ENCODE measurements around the gene ZNF335.

ZNF335 gene

DNA sequence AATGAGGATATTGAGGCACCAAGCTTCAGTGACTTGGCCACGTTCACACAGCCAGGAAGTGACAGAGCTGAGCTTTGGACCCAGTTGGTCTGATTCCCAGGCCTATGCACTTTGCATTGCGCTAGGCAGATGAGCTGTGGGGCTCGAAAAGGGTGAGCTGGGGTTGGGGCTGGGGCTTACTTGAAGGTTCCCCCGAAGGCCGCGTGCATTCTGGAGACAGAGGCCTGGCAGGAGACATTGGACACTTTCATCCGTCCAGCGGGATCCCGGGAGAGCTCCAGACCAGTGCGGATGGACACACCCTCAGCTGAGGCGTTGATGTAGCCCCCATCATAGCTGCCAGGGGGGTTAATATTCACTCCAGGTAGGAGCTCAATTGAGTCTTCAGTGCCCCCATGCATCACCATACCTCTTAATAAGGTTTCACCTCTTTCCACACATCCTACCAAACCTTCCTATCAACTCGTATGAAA, 62.6 kb downstream of the ZNF335 start:
- TF ChIP-seq ZBTB7A (IDR thresholded peaks at IDR 0.05; ENCODE audit: low read depth) = no peak

DNA sequence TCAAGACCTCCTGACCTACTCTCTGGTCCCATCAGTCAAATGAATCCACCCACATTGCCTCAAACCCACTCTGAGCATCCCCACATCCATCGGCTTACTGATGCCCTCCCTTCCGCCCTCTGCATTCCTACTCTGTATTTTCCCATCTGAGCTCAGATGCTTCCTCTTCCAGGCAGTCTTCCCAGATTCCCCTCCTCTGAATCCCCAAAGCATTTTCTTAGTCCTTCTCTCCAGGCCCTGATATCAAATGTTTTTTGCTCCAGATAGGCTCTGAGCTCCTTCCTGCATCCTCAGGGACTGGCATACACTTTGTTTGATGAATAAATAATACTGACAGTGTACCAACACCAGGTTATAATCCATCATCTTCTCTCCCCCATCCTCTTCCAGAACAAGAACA, 63.9 kb downstream of the ZNF335 start:
- TF ChIP-seq EGR1 (IDR thresholded peaks at IDR 0.05) (no peak), YY1 (IDR thresholded peaks at IDR 0.05; ENCODE audit: low read depth) (no peak), ZBTB7A (IDR thresholded peaks at IDR 0.05; ENCODE audit: low read depth) (no peak), TAF1 (IDR thresholded peaks at IDR 0.05; ENCODE audit: low read depth) (no peak), NFIC (IDR thresholded peaks at IDR 0.05) (no peak), CEBPB (IDR thresholded peaks at IDR 0.05) (no peak), TEAD4 (IDR thresholded peaks at IDR 0.05) (no peak), FOXM1 (IDR thresholded peaks at IDR 0.05; ENCODE audit: borderline replicate concordance, low read depth) (no peak), CREB1 (IDR thresholded peaks at IDR 0.05; ENCODE audit: low read depth) (no peak), TCF12 (IDR thresholded peaks at IDR 0.05; ENCODE audit: low read depth) (no peak), EP300 (IDR thresholded peaks at IDR 0.05; ENCODE audit: borderline replicate concordance) (no peak), RAD21 (IDR thresholded peaks at IDR 0.05; ENCODE audit: low read depth) (no peak)
- TF ChIP-seq, protein P1, sequence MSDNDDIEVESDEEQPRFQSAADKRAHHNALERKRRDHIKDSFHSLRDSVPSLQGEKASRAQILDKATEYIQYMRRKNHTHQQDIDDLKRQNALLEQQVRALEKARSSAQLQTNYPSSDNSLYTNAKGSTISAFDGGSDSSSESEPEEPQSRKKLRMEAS (IDR thresholded peaks at IDR 0.05) = no peak
- TF ChIP-seq, protein P2, sequence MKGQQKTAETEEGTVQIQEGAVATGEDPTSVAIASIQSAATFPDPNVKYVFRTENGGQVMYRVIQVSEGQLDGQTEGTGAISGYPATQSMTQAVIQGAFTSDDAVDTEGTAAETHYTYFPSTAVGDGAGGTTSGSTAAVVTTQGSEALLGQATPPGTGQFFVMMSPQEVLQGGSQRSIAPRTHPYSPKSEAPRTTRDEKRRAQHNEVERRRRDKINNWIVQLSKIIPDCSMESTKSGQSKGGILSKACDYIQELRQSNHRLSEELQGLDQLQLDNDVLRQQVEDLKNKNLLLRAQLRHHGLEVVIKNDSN (IDR thresholded peaks at IDR 0.05) = no peak
- TF ChIP-seq, protein P3, sequence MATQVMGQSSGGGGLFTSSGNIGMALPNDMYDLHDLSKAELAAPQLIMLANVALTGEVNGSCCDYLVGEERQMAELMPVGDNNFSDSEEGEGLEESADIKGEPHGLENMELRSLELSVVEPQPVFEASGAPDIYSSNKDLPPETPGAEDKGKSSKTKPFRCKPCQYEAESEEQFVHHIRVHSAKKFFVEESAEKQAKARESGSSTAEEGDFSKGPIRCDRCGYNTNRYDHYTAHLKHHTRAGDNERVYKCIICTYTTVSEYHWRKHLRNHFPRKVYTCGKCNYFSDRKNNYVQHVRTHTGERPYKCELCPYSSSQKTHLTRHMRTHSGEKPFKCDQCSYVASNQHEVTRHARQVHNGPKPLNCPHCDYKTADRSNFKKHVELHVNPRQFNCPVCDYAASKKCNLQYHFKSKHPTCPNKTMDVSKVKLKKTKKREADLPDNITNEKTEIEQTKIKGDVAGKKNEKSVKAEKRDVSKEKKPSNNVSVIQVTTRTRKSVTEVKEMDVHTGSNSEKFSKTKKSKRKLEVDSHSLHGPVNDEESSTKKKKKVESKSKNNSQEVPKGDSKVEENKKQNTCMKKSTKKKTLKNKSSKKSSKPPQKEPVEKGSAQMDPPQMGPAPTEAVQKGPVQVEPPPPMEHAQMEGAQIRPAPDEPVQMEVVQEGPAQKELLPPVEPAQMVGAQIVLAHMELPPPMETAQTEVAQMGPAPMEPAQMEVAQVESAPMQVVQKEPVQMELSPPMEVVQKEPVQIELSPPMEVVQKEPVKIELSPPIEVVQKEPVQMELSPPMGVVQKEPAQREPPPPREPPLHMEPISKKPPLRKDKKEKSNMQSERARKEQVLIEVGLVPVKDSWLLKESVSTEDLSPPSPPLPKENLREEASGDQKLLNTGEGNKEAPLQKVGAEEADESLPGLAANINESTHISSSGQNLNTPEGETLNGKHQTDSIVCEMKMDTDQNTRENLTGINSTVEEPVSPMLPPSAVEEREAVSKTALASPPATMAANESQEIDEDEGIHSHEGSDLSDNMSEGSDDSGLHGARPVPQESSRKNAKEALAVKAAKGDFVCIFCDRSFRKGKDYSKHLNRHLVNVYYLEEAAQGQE (IDR thresholded peaks at IDR 0.05; ENCODE audit: low read depth) = no peak

DNA sequence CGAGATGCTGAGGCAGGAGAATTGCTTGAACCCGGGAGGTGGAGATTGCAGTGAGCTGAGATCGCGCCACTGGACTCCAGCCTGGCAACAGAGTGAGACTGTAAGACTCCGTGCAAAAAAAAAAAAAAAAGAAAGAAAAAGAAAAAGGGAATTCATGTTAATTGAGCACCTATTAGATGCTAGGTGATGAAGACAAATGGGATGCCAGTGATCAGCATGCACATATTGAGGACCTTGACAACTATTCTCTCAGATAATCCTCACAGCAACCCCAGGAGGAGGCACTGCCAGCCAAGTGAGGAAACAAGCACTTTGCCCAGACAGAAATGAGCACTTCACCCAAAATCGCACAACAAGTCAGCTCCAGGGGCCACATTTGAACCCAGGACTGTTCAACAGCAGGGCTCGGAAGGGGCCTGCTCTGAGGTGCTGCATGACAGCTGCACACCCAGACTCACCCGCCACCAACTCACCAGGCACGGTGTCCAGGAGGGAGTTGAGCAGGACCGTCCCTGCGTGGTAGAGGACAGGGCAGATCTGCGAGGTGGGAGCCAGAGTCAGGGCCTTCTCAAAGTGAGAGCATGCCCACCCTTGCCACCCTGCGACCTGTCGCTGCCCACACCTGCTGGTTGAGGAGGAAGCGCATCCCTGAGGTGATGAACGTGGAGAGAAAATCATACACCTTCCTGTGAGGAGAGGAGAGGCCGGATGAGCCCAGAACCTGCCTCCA, 64.6 kb downstream of the ZNF335 start:
- TF ChIP-seq, protein P1 (IDR thresholded peaks at IDR 0.05) = no peak
- TF ChIP-seq TAF1 (IDR thresholded peaks at IDR 0.05; ENCODE audit: low read depth) (no peak), EGR1 (IDR thresholded peaks at IDR 0.05) (no peak), TCF12 (IDR thresholded peaks at IDR 0.05; ENCODE audit: low read depth) (no peak), FOXM1 (IDR thresholded peaks at IDR 0.05; ENCODE audit: borderline replicate concordance, low read depth) (no peak), TEAD4 (IDR thresholded peaks at IDR 0.05) (no peak)
- TF ChIP-seq, protein P2 (IDR thresholded peaks at IDR 0.05) = no peak

DNA sequence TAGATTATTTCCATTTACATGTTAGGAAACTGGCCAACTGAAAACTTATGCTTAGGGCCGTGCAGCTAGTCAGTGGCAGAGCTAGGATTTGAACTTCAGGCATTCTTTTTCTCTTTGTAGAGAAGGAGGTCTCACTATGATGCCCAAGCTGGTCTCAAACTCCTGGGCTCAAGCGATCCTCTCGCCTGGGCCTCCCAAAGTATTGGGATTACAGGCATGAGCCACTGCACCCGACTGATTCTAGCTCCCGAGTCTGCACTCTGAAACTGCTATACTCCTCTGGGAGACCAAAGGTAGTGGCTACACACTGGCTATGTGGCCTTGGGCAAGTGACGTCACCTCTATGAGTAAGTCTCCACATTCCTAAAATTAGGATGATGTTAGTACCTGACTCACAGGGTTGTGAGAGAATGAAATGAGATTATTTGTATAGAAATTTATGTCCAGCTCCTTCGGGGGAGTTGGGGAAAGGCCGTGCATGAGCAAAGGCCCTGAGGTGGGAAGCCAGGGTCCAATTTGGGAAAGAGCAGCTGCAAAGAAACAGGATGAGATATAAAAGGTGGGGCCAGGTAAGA, 66.4 kb downstream of the ZNF335 start:
- TF ChIP-seq TCF12 (IDR thresholded peaks at IDR 0.05; ENCODE audit: low read depth) (no peak), EGR1 (IDR thresholded peaks at IDR 0.05) (no peak), EP300 (IDR thresholded peaks at IDR 0.05; ENCODE audit: borderline replicate concordance) (no peak)

DNA sequence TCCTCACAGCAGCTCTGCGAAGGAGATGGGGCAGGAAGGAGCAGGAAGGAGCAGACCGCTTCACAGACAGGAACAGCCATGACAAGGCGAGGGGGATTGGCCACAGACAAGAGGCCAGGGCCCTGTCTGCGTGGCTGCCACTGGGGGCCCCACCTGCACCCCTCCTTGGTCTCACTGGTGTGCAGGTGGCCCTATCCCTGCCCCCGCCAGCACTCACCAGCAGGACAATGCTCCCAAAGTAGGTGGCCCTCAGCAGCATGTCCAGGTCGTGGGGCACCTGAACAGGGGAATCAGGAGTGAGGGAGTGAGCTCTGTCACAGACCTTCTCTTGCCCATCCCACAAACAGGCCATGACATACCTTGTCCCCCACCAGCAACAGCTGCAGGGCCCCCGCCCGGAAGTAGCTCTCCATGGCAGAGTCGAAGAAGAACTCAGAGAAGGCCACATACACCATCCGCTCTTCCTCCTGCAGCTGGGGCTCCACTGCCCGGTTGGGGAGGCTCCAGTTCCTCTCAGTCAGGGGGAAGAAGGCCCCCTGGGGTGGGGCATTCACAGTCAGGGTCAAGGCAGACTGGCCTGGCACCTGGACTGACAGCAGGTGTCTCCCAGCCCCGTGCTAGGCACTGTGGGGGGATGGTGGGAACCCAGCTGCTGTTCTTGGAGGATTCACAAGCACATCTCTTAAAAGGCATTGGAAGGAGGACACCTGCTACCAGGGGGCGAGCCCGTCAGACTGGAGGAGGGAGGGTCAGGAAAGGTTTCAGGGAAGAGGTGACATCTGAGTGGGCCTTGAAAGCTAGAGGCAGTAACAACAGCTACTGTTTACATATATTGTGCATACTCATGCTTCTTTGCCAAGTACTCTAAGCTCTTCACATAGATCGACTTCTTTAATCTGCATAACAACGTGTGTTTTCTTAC, 67.2 kb downstream of the ZNF335 start:
- TF ChIP-seq, protein P1 (IDR thresholded peaks at IDR 0.05) = no peak
- TF ChIP-seq RAD21 (IDR thresholded peaks at IDR 0.05; ENCODE audit: low read depth) = no peak
- no peak for TF ChIP-seq TCF12 (IDR thresholded peaks at IDR 0.05; ENCODE audit: low read depth)
- TF ChIP-seq TEAD4 (IDR thresholded peaks at IDR 0.05) = no peak
- no peak for TF ChIP-seq FOXM1 (IDR thresholded peaks at IDR 0.05; ENCODE audit: borderline replicate concordance, low read depth)
- TF ChIP-seq ZBTB7A (IDR thresholded peaks at IDR 0.05; ENCODE audit: low read depth) = no peak
- no peak for TF ChIP-seq EP300 (IDR thresholded peaks at IDR 0.05; ENCODE audit: borderline replicate concordance)
- TF ChIP-seq, protein P3 (IDR thresholded peaks at IDR 0.05; ENCODE audit: low read depth) = no peak
- TF ChIP-seq CEBPB (IDR thresholded peaks at IDR 0.05) = no peak
- TF ChIP-seq, protein P2 (IDR thresholded peaks at IDR 0.05) = no peak
- TF ChIP-seq EGR1 (IDR thresholded peaks at IDR 0.05) = no peak
- TF ChIP-seq TAF1 (IDR thresholded peaks at IDR 0.05; ENCODE audit: low read depth) = no peak
- TF ChIP-seq CREB1 (IDR thresholded peaks at IDR 0.05; ENCODE audit: low read depth) = no peak
- TF ChIP-seq YY1 (IDR thresholded peaks at IDR 0.05; ENCODE audit: low read depth) = no peak
- TF ChIP-seq NFIC (IDR thresholded peaks at IDR 0.05) = no peak

All from Ishikawa (cell line).